HG02973 (cell line): ENCODE results near the gene DDX6.

Experiments used
- ATAC-seq: cut with Tn5 transposase; IDR thresholded peaks from one replicate; pipeline ENCODE4 v1.9.1; 2021; ENCODE audit warnings: moderate library complexity; ENCODE audit not compliant: unreplicated experiment

The DDX6 gene

GRCh38 chr11:118705791-118706545 lies 85.0 kb downstream of the DDX6 start:
- ATAC-seq = no peak

GRCh38 chr11:118705111-118705741 lies 85.7 kb downstream of the DDX6 start:
- ATAC-seq = no peak

GRCh38 chr11:118703563-118704106 lies 87.3 kb downstream of the DDX6 start:
- no peak for ATAC-seq

- no peak for ATAC-seq
Measured at GRCh38 chr11:118699506-118700220, 91.3 kb downstream of the DDX6 start.
